ENCODE measurements around the gene RNFT2. TPM values are rescaled to one million over a fixed set of nuclear protein-coding genes. Genes with fewer than 3 reads are reported as not detected.

The RNFT2 gene
- total RNA-seq, 1 experiment from 2014 or later = 34.9 TPM

DNA sequence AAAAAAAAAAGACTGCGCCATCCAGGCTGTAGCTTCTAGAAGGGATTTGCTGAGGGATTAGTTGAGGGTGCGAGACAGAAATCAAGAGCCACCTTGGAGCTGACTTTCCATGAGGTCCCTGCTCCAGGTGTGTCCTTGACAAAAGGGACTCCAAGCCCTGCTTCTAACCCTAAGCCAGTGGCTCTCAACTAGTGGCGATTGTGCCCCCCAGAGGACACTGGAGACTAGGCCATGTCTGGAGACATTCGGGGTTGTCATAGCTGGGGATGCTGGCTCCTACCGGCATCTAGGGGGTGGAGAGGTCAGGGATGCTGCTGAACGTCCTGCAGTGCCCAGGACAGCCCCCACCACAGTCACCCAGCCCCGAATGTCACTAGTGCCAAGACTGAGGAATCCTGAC lies 40.8 kb upstream of the RNFT2 start:
- ATAC-seq (peak; percentile 97), DNase-seq (ENCODE audit: low read depth, low spot score) (peak; percentile 40)
- H3K27ac ChIP-seq (ENCODE audit: low read depth, low read length) = no peak overlapping the region
- H3K36me3 ChIP-seq (ENCODE audit: control insufficient read depth in 1 of 2, insufficient read depth in 2 of 2, low read length in 2 of 2) = no peaks in the 10 kb centered on the region
- no peaks in the 10 kb centered on the region for H3K9me3 ChIP-seq (ENCODE audit: control insufficient read depth in 1 of 2, insufficient read depth in 1 of 2, low read depth in 1 of 2, low read length in 2 of 2)
- TF ChIP-seq, protein P1, sequence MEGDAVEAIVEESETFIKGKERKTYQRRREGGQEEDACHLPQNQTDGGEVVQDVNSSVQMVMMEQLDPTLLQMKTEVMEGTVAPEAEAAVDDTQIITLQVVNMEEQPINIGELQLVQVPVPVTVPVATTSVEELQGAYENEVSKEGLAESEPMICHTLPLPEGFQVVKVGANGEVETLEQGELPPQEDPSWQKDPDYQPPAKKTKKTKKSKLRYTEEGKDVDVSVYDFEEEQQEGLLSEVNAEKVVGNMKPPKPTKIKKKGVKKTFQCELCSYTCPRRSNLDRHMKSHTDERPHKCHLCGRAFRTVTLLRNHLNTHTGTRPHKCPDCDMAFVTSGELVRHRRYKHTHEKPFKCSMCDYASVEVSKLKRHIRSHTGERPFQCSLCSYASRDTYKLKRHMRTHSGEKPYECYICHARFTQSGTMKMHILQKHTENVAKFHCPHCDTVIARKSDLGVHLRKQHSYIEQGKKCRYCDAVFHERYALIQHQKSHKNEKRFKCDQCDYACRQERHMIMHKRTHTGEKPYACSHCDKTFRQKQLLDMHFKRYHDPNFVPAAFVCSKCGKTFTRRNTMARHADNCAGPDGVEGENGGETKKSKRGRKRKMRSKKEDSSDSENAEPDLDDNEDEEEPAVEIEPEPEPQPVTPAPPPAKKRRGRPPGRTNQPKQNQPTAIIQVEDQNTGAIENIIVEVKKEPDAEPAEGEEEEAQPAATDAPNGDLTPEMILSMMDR (IDR thresholded peaks at IDR 0.05 in 2 of 3, conservative IDR thresholded peaks at IDR 0.05 in 1 of 3; ENCODE audit: borderline replicate concordance in 1 of 3, insufficient read depth in 1 of 3, low read depth in 2 of 3, low read length in 2 of 3) = peak; percentile 67 to 73 (median 70)
- TF ChIP-seq RAD21 (IDR thresholded peaks at IDR 0.05; ENCODE audit: low read depth) = peak; percentile 89
- no peak for TF ChIP-seq JUND (IDR thresholded peaks at IDR 0.05)
- no TSS peak for BruUV-seq (replicated peaks)
- intact Hi-C loops (cut with micrococcal nuclease) = loop anchor here (5.0 to 10.0 kb wide), 3 partner anchors 423 to 630 kb away; partner anchors contain the start of gene MED13L
- no peak overlapping the region for H2AFZ ChIP-seq (ENCODE audit: low read depth, low read length, poor library complexity, severe bottlenecking)
- H3K79me2 ChIP-seq (ENCODE audit: insufficient read depth, low read length) = no peaks in the 10 kb centered on the region
- H3K4me3 ChIP-seq (replicated peaks in 1 of 2; ENCODE audit: low read depth in 1 of 2, low read length in 2 of 2) = no peak overlapping the region
- H3K4me2 ChIP-seq (ENCODE audit: low read length) = no peak overlapping the region
- ChIA-PET RAD21 (ENCODE audit: low non-redundant PET in 1 of 2, low total read pairs in 2 of 2, uncharacterized antibody in 2 of 2, unreplicated experiment in 2 of 2) (no interaction called here), POLR2A (interaction anchor here (0.7 kb wide), 1 partner anchor 202 kb away, joined by 4 read pairs; no protein-coding TSS in a partner anchor), CTCF (interaction anchor here (0.6 to 2.0 kb wide), 7 partner anchors 9 to 730 kb away, joined by 3 to 9 read pairs (median 7); no protein-coding TSS in a partner anchor)
- no peaks in the 10 kb centered on the region for H3K27me3 ChIP-seq (ENCODE audit: insufficient read depth, low read length)
- no peak overlapping the region for H3K9ac ChIP-seq (ENCODE audit: low read length)
- no peaks in the 10 kb centered on the region for H3K4me1 ChIP-seq (ENCODE audit: control insufficient read depth in 1 of 2, insufficient read depth in 2 of 2, low read length in 2 of 2)
- no peaks in the 10 kb centered on the region for H3K9me2 ChIP-seq (ENCODE audit: insufficient read depth)
- no peaks in the 10 kb centered on the region for H4K20me1 ChIP-seq (ENCODE audit: insufficient read depth)

DNA sequence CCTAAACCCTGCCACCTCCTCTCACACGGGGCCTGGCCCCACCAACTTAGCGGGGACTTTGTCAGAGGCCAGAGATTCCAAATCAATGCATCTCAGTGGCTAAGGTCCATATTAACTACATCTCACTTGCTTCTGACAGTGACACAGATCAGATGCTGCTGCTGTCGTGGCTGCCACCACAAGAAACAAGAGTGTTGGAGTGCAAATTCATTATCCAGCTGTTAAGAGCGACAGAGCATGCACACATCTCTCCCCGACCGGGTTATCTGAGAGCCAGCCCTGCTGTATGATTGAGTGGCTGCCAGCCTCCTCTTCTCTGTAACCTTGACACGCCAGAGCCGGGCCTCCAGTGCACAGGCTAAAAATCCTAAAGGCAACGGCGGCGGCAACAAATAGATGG lies 40.4 kb upstream of the RNFT2 start:
- H3K4me3 ChIP-seq (replicated peaks in 1 of 2; ENCODE audit: low read depth in 1 of 2, low read length in 2 of 2) = no peak overlapping the region
- DNase-seq (ENCODE audit: low read depth, low spot score) (no peak), ATAC-seq (no peak; the same call in 1 of the 2 replicates)
- H3K27ac ChIP-seq (ENCODE audit: low read depth, low read length) = no peak overlapping the region
- no peaks in the 10 kb centered on the region for H3K27me3 ChIP-seq (ENCODE audit: insufficient read depth, low read length)
- no peak overlapping the region for H3K9ac ChIP-seq (ENCODE audit: low read length)
- H3K4me2 ChIP-seq (ENCODE audit: low read length) = no peak overlapping the region
- no peak overlapping the region for H2AFZ ChIP-seq (ENCODE audit: low read depth, low read length, poor library complexity, severe bottlenecking)
- H3K9me3 ChIP-seq (ENCODE audit: control insufficient read depth in 1 of 2, insufficient read depth in 1 of 2, low read depth in 1 of 2, low read length in 2 of 2) = no peaks in the 10 kb centered on the region
- intact Hi-C loops (cut with micrococcal nuclease) = loop anchor here (5.0 to 10.0 kb wide), 3 partner anchors 423 to 630 kb away; partner anchors contain the start of gene MED13L
- ChIA-PET RAD21 (ENCODE audit: low non-redundant PET in 1 of 2, low total read pairs in 2 of 2, uncharacterized antibody in 2 of 2, unreplicated experiment in 2 of 2) (no interaction called here), CTCF (interaction anchor here (0.6 to 2.0 kb wide), 7 partner anchors 10 to 731 kb away, joined by 3 to 9 read pairs (median 7); no protein-coding TSS in a partner anchor), POLR2A (interaction anchor here (1.5 kb wide), 1 partner anchor 11 kb away, joined by 3 read pairs; no protein-coding TSS in a partner anchor)
- BruUV-seq (replicated peaks) = no TSS peak
- H4K20me1 ChIP-seq (ENCODE audit: insufficient read depth) = no peaks in the 10 kb centered on the region
- H3K4me1 ChIP-seq (ENCODE audit: control insufficient read depth in 1 of 2, insufficient read depth in 2 of 2, low read length in 2 of 2) = no peaks in the 10 kb centered on the region
- H3K36me3 ChIP-seq (ENCODE audit: control insufficient read depth in 1 of 2, insufficient read depth in 2 of 2, low read length in 2 of 2) = no peaks in the 10 kb centered on the region
- H3K9me2 ChIP-seq (ENCODE audit: insufficient read depth) = no peaks in the 10 kb centered on the region
- no peaks in the 10 kb centered on the region for H3K79me2 ChIP-seq (ENCODE audit: insufficient read depth, low read length)
- TF ChIP-seq SP1 (IDR thresholded peaks at IDR 0.05; ENCODE audit: low read depth) (no peak), CBX3 (IDR thresholded peaks at IDR 0.05; ENCODE audit: low read depth) (no peak), EZH2phosphoT487 (IDR thresholded peaks at IDR 0.05; ENCODE audit: borderline replicate concordance) (no peak), EGR1 (IDR thresholded peaks at IDR 0.05; ENCODE audit: low read depth) (no peak), EZH2 (IDR thresholded peaks at IDR 0.05) (no peak), CEBPB (IDR thresholded peaks at IDR 0.05; ENCODE audit: low read depth) (no peak), POLR2A (IDR thresholded peaks at IDR 0.05; ENCODE audit: borderline replicate concordance, extremely low read depth, insufficient read depth, insufficient read length) (no peak)
- TF ChIP-seq, protein P2, sequence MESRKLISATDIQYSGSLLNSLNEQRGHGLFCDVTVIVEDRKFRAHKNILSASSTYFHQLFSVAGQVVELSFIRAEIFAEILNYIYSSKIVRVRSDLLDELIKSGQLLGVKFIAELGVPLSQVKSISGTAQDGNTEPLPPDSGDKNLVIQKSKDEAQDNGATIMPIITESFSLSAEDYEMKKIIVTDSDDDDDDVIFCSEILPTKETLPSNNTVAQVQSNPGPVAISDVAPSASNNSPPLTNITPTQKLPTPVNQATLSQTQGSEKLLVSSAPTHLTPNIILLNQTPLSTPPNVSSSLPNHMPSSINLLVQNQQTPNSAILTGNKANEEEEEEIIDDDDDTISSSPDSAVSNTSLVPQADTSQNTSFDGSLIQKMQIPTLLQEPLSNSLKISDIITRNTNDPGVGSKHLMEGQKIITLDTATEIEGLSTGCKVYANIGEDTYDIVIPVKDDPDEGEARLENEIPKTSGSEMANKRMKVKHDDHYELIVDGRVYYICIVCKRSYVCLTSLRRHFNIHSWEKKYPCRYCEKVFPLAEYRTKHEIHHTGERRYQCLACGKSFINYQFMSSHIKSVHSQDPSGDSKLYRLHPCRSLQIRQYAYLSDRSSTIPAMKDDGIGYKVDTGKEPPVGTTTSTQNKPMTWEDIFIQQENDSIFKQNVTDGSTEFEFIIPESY (IDR thresholded peaks at IDR 0.05; ENCODE audit: extremely low read depth, insufficient replicate concordance, low read length) = no peak
- TF ChIP-seq, protein P1 (IDR thresholded peaks at IDR 0.05 in 2 of 3, conservative IDR thresholded peaks at IDR 0.05 in 1 of 3; ENCODE audit: borderline replicate concordance in 1 of 3, insufficient read depth in 1 of 3, low read depth in 2 of 3, low read length in 2 of 3) = no peak

Measured in HCT116 (cell line).